A549 (cell line): ENCODE results near the gene IL6R. TPM values are rescaled to one million over a fixed set of nuclear protein-coding genes. Genes with fewer than 3 reads are reported as not detected.

ENCODE experiments used
- ATAC-seq, 2 experiments: fragments of 200-7000 bp in 1 of 2; fragments of >200 bp in 1 of 2; cut with Nextera tagmentation in 1 of 2; cut with Tn5 transposase in 1 of 2; 3 replicates each; pipeline versions ENCODE4 v1.8.0 to v1.9.1; 2018 to 2020; ENCODE audit warnings: mild to moderate bottlenecking in 1 of 2, moderate library complexity in 1 of 2
- CTCF ChIA-PET: fragments of 300-600 bp; sonication (Branson Sonifier 250); formaldehyde crosslinking; extraction: SDS; loops from one replicate; lab custom pipeline; 2021; ENCODE audit warnings: antibody characterized with exemption, inconsistent platforms; lab: Yijun Ruan, JAX
- POLR2A ChIA-PET: fragments of 350-600 bp; formaldehyde crosslinking; extraction: SDS; loops from one replicate; lab custom pipeline; 2021; ENCODE audit warnings: antibody characterized with exemption, inconsistent platforms; lab: Yijun Ruan, JAX
- DNase-seq, 2 experiments: peaks; one replicate each; pipeline versions ENCODE4 v3.0.0 to v3.0.0-alpha.2; 2011 to 2016; ENCODE audit warnings: low read depth in 1 of 2, low spot score in 1 of 2
- FAIRE-seq: peaks from 2 replicates; lab custom pipeline; 2011; peaks lifted over from hg19 to GRCh38; lab: Jason Lieb, UNC
- H3K27ac ChIP-seq, 2 experiments: fragments of >200 bp; sonication (Bioruptor Twin); formaldehyde crosslinking; 3 replicates each; pipeline ENCODE4 v1.5.1; 2016 to 2017
- H3K4me1 ChIP-seq: fragments of >200 bp; sonication (Bioruptor Twin); formaldehyde crosslinking; 3 replicates; pipeline ENCODE4 v1.6.1; 2016
- H3K4me2 ChIP-seq: fragments of >200 bp; sonication (Bioruptor Twin); formaldehyde crosslinking; 3 replicates; pipeline ENCODE4 v1.6.1; 2016
- H3K4me3 ChIP-seq: fragments of >200 bp; sonication (Bioruptor Twin); formaldehyde crosslinking; 3 replicates; pipeline ENCODE4 v1.5.1; 2016
- H3K9me3 ChIP-seq: fragments of >200 bp; sonication (Bioruptor Twin); formaldehyde crosslinking; 3 replicates; pipeline ENCODE4 v1.6.1; 2016
- CHD2 ChIP-seq: fragments of 150-350 bp; IDR thresholded peaks from 2 replicates; pipeline ENCODE4 v1.6.1; 2014; ENCODE audit warnings: low read length; ENCODE audit not compliant: partially characterized antibody
- EP300 ChIP-seq, 2 experiments: fragments of >200 bp; sonication (Bioruptor Twin); formaldehyde crosslinking; IDR thresholded peaks; 2 replicates in 1 of 2; 3 replicates in 1 of 2; pipeline ENCODE4 v1.6.1; 2016 to 2017
- ESRRA ChIP-seq: fragments of 150-350 bp; IDR thresholded peaks from 2 replicates; pipeline ENCODE4 v1.6.1; 2014; ENCODE audit warnings: mild to moderate bottlenecking, low read length, borderline replicate concordance
- FOSB ChIP-seq: fragments of 250-450 bp; sonication (Bioruptor Pico); IDR thresholded peaks from 2 replicates; pipeline ENCODE4 v1.5.0; 2020; ENCODE audit warnings: mild to moderate bottlenecking, moderate library complexity
- HDAC2 ChIP-seq: fragments of 200-600 bp; sonication (generic); IDR thresholded peaks from 2 replicates; pipeline ENCODE4 v1.6.1; 2016
- HOXB5 ChIP-seq: fragments of 250-450 bp; sonication (Bioruptor Pico); IDR thresholded peaks from 2 replicates; pipeline ENCODE4 v1.5.0; 2020; ENCODE audit warnings: mild to moderate bottlenecking, moderate library complexity
- JUNB ChIP-seq: fragments of >200 bp; sonication (Bioruptor Twin); formaldehyde crosslinking; IDR thresholded peaks from 2 replicates; pipeline ENCODE4 v1.6.1; 2016
- KDM1A ChIP-seq: fragments of 200-600 bp; sonication (generic); IDR thresholded peaks from 2 replicates; pipeline ENCODE4 v1.6.1; 2016; ENCODE audit warnings: low read depth, mild to moderate bottlenecking
- MAFK ChIP-seq: fragments of 450-650 bp; IDR thresholded peaks from 2 replicates; pipeline ENCODE4 v1.6.1; 2014; ENCODE audit not compliant: partially characterized antibody
- MAZ ChIP-seq: fragments of 150-350 bp; IDR thresholded peaks from 2 replicates; pipeline ENCODE4 v1.6.1; 2014; ENCODE audit warnings: antibody characterized with exemption, low read depth, low read length, borderline replicate concordance
- MYC ChIP-seq: IDR thresholded peaks from 2 replicates; pipeline ENCODE4 v1.6.1; 2012; ENCODE audit warnings: mild to moderate bottlenecking, inconsistent platforms, low read length, improper control_type of control experiment, borderline replicate concordance
- NFE2L2 ChIP-seq: fragments of 150-350 bp; conservative IDR thresholded peaks from 2 replicates; pipeline ENCODE4 v1.6.1; 2014; ENCODE audit warnings: low read length
- POLR2A ChIP-seq: IDR thresholded peaks from 2 replicates; pipeline ENCODE4 v1.6.1; 2012; ENCODE audit warnings: mild to moderate bottlenecking, low read length
- POLR2AphosphoS2 ChIP-seq: conservative IDR thresholded peaks from 2 replicates; pipeline ENCODE4 v1.6.1; 2012; ENCODE audit warnings: low read length, improper control_type of control experiment, inconsistent platforms
- RAD21 ChIP-seq, 2 experiments: fragments of >200 bp in 1 of 2; sonication (Bioruptor Twin) in 1 of 2; formaldehyde crosslinking in 1 of 2; IDR thresholded peaks in 1 of 2; conservative IDR thresholded peaks in 1 of 2; 2 replicates in 1 of 2; 3 replicates in 1 of 2; pipeline ENCODE4 v1.6.1; 2012 to 2018; ENCODE audit warnings: inconsistent platforms in 1 of 2
- RARB ChIP-seq: fragments of 250-450 bp; sonication (Bioruptor Pico); IDR thresholded peaks from 2 replicates; pipeline ENCODE4 v1.8.0; 2021; ENCODE audit warnings: mild to moderate bottlenecking, moderate library complexity
- RCOR1 ChIP-seq: fragments of 150-350 bp; IDR thresholded peaks from 2 replicates; pipeline ENCODE4 v1.6.1; 2014; ENCODE audit warnings: antibody characterized with exemption, low read length, low read depth
- RNF2 ChIP-seq: fragments of 200-600 bp; sonication (generic); IDR thresholded peaks from 2 replicates; pipeline ENCODE4 v1.6.1; 2016; ENCODE audit warnings: low read depth, mild to moderate bottlenecking, antibody characterized with exemption, moderate library complexity, borderline replicate concordance
- TFCP2L1 ChIP-seq: fragments of 250-450 bp; sonication (Bioruptor Pico); IDR thresholded peaks from 2 replicates; pipeline ENCODE4 v1.5.0; 2021; ENCODE audit warnings: mild to moderate bottlenecking
- TP53 ChIP-seq: fragments of 250-450 bp; sonication (Bioruptor Pico); IDR thresholded peaks from 2 replicates; pipeline ENCODE4 v1.5.0; 2021; ENCODE audit warnings: mild to moderate bottlenecking, moderate library complexity
- ZFP36 ChIP-seq: fragments of 450-650 bp; IDR thresholded peaks from 2 replicates; pipeline ENCODE4 v1.6.1; 2014; ENCODE audit warnings: borderline replicate concordance; ENCODE audit not compliant: partially characterized antibody
- ZNF302 ChIP-seq: fragments of 250-450 bp; sonication (Bioruptor Pico); IDR thresholded peaks from 2 replicates; pipeline ENCODE4 v1.9.0; 2021; ENCODE audit warnings: inconsistent platforms, mild to moderate bottlenecking, moderate library complexity
- WGBS: methylation state at CpG from one replicate; pipeline ENCODE4 v1.1.6; 2017; ENCODE audit errors: missing lambda C conversion rate; 5-methylcytosine and 5-hydroxymethylcytosine counted together
- polyA plus RNA-seq, 4 experiments: library from polyadenylated mRNA; depleted of rRNA in 3 of 4; stranded (reverse); fragments of >200 nt; fragmentation: RNase III in 1 of 4; extraction: RNeasy Plus Mini Kit Qiagen cat#74134 plus additional on column Dnase treatment in 1 of 4; gene quantifications; 2 replicates in 3 of 4; 3 replicates in 1 of 4; pipeline ENCODE4 v1.2.3, GENCODE V29; 2011 to 2017
- TF ChIP-seq, protein P1 (sequence below): IDR thresholded peaks from 2 replicates; pipeline ENCODE4 v1.6.1; 2012; ENCODE audit warnings: low read depth, borderline replicate concordance
- TF ChIP-seq, protein P2 (sequence below): fragments of 200-600 bp; sonication (generic); IDR thresholded peaks from 2 replicates; pipeline ENCODE4 v1.6.1; 2016; ENCODE audit warnings: antibody characterized with exemption, mild to moderate bottlenecking, moderate library complexity
- TF ChIP-seq, protein P3 (sequence below): IDR thresholded peaks from 2 replicates; pipeline ENCODE4 v1.6.1; 2012
- TF ChIP-seq, protein P4 (sequence below): IDR thresholded peaks from 2 replicates; pipeline ENCODE4 v1.6.1; 2012

Gene IL6R
- polyA plus RNA-seq, 2 of the 4 experiments (the other 2 are of a cell fraction): 2.2 to 2.7 TPM

DNA sequence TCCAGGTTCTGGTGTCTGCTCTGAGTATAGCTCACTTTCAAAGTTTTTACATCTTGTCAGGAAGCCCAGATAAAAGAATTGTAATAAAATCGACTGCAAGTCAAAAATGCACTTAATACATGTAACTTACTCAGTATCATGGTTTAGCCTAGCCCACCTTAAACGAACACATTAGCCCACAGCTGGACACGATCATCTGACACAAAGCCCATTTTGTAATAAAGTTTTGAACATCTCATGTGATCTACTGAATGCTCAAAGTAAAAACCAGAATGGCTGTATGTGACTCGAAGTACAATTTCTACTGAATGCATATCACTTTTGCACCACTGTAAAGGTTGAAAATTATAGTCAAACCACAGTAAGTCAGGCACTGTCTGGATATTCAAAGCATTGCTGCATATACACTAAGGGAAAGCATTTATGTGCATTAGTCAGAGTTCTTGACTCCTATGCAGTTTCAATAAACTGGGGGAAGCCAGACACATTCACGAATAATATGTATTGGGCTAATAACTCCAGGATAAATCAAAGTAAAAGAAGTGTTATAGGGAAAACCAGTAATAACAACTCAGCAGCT is 84.6 kb downstream of the IL6R start:
- POLR2A ChIA-PET: no interaction called here
- CTCF ChIA-PET: interaction anchor here (1.2 to 5.4 kb wide), 4 partner anchors 10 to 596 kb away, joined by 3 to 34 read pairs (median 10); no protein-coding TSS in a partner anchor
- no peak for DNase-seq
- ATAC-seq: no peak
- H3K4me2 ChIP-seq: no peak overlapping the region
- no peak for FAIRE-seq
- H3K9me3 ChIP-seq: no peaks in the 10 kb centered on the region
- peaks cover 2% of the 10 kb centered on the region; the same call in 2 of the 3 replicates for H3K4me1 ChIP-seq
- H3K4me3 ChIP-seq: no peak overlapping the region
- WGBS: 20% methylated on average over 5 of the region's 5 CpGs
- TF ChIP-seq MYC (no peak), ZNF302 (CRISPR knock-in tag) (no peak), RCOR1 (no peak), TP53 (CRISPR knock-in tag) (no peak), NFE2L2 (no peak), MAFK (no peak)
- TF ChIP-seq, protein P1, sequence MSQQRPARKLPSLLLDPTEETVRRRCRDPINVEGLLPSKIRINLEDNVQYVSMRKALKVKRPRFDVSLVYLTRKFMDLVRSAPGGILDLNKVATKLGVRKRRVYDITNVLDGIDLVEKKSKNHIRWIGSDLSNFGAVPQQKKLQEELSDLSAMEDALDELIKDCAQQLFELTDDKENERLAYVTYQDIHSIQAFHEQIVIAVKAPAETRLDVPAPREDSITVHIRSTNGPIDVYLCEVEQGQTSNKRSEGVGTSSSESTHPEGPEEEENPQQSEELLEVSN: no peak
- no peak overlapping the region for H3K27ac ChIP-seq

DNA sequence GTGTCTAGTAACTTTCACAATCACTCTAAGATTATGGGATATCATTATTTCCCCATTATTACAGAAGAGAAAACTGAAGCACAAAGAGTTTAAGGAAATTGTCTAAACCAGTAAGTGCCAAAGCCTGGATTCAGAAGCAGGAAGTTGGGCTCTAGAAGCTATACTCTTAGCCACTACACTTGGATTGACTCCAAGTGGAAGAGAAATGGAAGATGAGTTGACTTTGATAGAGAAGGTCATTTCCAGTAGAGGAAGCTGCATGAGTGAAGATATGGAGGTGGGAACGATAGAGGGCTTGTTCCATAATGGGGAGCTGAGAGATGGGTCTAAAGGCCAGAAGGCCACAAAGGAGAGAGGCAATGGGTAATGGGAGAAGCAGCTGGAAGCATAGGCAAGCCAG is 85.2 kb downstream of the IL6R start:
- POLR2A ChIA-PET: no interaction called here
- Histone ChIP-seq H3K4me1 (no peaks in the 10 kb centered on the region), H3K4me3 (no peak overlapping the region), H3K4me2 (no peak overlapping the region), H3K27ac (no peak overlapping the region), H3K9me3 (no peaks in the 10 kb centered on the region)
- TF ChIP-seq HDAC2 (no peak), EP300 (IDR thresholded peaks at IDR 0.05) (no peak), NFE2L2 (no peak), RAD21 (conservative IDR thresholded peaks at IDR 0.05 in 1 of 2, IDR thresholded peaks at IDR 0.05 in 1 of 2) (no peak), ZFP36 (no peak), FOSB (no peak), CHD2 (no peak), ESRRA (no peak), RNF2 (no peak), MAZ (no peak), RCOR1 (no peak)
- TF ChIP-seq, protein P2, sequence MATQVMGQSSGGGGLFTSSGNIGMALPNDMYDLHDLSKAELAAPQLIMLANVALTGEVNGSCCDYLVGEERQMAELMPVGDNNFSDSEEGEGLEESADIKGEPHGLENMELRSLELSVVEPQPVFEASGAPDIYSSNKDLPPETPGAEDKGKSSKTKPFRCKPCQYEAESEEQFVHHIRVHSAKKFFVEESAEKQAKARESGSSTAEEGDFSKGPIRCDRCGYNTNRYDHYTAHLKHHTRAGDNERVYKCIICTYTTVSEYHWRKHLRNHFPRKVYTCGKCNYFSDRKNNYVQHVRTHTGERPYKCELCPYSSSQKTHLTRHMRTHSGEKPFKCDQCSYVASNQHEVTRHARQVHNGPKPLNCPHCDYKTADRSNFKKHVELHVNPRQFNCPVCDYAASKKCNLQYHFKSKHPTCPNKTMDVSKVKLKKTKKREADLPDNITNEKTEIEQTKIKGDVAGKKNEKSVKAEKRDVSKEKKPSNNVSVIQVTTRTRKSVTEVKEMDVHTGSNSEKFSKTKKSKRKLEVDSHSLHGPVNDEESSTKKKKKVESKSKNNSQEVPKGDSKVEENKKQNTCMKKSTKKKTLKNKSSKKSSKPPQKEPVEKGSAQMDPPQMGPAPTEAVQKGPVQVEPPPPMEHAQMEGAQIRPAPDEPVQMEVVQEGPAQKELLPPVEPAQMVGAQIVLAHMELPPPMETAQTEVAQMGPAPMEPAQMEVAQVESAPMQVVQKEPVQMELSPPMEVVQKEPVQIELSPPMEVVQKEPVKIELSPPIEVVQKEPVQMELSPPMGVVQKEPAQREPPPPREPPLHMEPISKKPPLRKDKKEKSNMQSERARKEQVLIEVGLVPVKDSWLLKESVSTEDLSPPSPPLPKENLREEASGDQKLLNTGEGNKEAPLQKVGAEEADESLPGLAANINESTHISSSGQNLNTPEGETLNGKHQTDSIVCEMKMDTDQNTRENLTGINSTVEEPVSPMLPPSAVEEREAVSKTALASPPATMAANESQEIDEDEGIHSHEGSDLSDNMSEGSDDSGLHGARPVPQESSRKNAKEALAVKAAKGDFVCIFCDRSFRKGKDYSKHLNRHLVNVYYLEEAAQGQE: no peak
- WGBS: 29% methylated on average over 1 of the region's 1 CpG
- DNase-seq (no peak), ATAC-seq (no peak), FAIRE-seq (no peak)
- CTCF ChIA-PET: interaction anchor here (1.2 to 5.4 kb wide), 4 partner anchors 11 to 290 kb away, joined by 3 to 34 read pairs (median 9); no protein-coding TSS in a partner anchor

DNA sequence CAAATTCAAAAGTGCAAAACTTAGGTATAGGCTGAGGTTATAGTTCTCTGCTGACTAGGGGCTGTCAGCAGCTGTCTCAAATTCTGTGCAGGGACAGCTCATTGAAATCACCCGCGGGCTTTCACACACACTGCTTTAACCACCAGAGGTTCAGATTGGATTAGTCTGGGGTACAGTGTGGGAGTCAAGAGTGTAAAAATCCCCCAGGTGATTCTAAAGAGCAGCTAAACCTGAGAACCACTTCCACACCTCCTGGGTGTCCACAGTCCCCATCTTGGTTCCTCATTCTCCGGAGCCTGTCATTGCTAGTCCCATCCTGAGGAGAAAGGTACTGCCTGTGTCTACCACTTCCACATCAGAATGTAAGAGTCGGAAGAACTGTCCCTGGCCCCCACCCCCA is 87.0 kb downstream of the IL6R start:
- ATAC-seq (no peak), FAIRE-seq (no peak), DNase-seq (no peak)
- Histone ChIP-seq H3K4me3 (no peak overlapping the region), H3K4me1 (no peaks in the 10 kb centered on the region), H3K4me2 (no peak overlapping the region), H3K27ac (no peak overlapping the region), H3K9me3 (no peaks in the 10 kb centered on the region)
- CTCF ChIA-PET: interaction anchor here (0.7 to 5.4 kb wide), 5 partner anchors 9 to 470 kb away, joined by 3 to 34 read pairs (median 3); partner anchors contain the start of gene PYGO2
- POLR2A ChIA-PET: no interaction called here
- 78% methylated on average over 4 of the region's 4 CpGs for WGBS
- TF ChIP-seq JUNB: no peak
- TF ChIP-seq, protein P3, sequence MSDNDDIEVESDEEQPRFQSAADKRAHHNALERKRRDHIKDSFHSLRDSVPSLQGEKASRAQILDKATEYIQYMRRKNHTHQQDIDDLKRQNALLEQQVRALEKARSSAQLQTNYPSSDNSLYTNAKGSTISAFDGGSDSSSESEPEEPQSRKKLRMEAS: no peak
- no peak for TF ChIP-seq RNF2
- TF ChIP-seq POLR2AphosphoS2: no peak
- TF ChIP-seq, protein P4, sequence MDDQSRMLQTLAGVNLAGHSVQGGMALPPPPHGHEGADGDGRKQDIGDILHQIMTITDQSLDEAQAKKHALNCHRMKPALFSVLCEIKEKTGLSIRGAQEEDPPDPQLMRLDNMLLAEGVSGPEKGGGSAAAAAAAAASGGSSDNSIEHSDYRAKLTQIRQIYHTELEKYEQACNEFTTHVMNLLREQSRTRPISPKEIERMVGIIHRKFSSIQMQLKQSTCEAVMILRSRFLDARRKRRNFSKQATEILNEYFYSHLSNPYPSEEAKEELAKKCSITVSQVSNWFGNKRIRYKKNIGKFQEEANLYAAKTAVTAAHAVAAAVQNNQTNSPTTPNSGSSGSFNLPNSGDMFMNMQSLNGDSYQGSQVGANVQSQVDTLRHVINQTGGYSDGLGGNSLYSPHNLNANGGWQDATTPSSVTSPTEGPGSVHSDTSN: no peak
- no peak for TF ChIP-seq RARB
- TF ChIP-seq HOXB5 (CRISPR knock-in tag): no peak
- TF ChIP-seq, protein P2: no peak
- no peak for TF ChIP-seq KDM1A
- no peak for TF ChIP-seq TFCP2L1 (CRISPR knock-in tag)
- no peak for TF ChIP-seq POLR2A
